GM12891 (cell line): Measurements from ENCODE around the gene RNU6-9.

Experiments used
- POLR2A ChIP-seq: IDR thresholded peaks from 2 replicates; pipeline ENCODE4 v1.6.1; 2011; ENCODE audit warnings: low read depth, low read length, control low read depth
- POLR2AphosphoS5 ChIP-seq: IDR thresholded peaks from 2 replicates; pipeline ENCODE4 v1.6.1; 2011; ENCODE audit warnings: low read depth, low read length, control low read depth
- POU2F2 ChIP-seq: IDR thresholded peaks from 2 replicates; pipeline ENCODE4 v1.6.1; 2011; ENCODE audit warnings: low read depth, mild to moderate bottlenecking, control low read depth, low read length, moderate library complexity
- SPI1 ChIP-seq: IDR thresholded peaks from 2 replicates; pipeline ENCODE4 v1.6.1; 2011; ENCODE audit warnings: low read depth, low read length, control low read depth
- TAF1 ChIP-seq: IDR thresholded peaks from 2 replicates; pipeline ENCODE4 v1.6.1; 2011; ENCODE audit warnings: low read depth, low read length, control low read depth

DNA sequence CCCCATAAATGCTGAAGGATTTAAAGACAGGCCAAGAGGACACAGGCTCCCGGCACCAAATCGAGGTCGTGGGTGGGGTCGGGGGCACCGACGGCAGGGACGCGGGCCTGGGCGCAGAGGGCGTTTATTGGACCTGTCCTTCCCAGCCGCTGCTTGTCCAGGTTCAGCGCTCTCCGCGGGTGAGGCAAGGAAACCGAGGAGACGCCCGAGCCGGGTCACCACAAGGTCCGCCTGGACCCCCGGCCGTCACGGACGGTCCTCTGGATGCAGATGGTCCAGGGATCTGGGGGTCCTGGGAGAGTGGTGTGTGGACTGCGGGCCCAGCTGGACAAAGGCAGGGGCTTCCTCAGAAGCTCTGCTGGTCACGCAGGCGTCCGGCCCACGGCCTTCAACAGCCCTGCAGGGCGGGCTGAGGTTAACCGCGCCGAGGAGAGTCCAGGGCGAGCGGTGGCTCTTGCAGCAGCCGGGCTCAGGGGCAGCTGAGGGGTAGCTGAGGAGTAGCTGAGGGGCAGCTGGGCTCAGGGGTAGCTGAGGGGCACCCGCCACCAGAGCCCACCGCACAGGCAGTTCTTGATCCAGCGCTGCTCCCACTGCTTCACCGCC lies 25.3 kb upstream of the RNU6-9 start:
- TF ChIP-seq POLR2A, result no peak
- no peak for TF ChIP-seq POLR2AphosphoS5
- no peak for TF ChIP-seq SPI1
- TF ChIP-seq TAF1, result no peak
- no peak for TF ChIP-seq POU2F2
